Femur (tissue), 1 donor: Measurements from ENCODE around the gene RPS14.
"Not testable (repeated sequence)": the region's sequence is repeated elsewhere in the genome, so short reads cannot be mapped to it uniquely, and the experiment has no call there.

Experiments used
- DNase-seq: peaks from one replicate; pipeline ENCODE4 v3.0.0-alpha.2; 2017

The RPS14 gene

GRCh38 chr5:150476568-150476967 lies 27.0 kb upstream of the RPS14 start:
- DNase-seq: not testable (repeated sequence)

- no peak for DNase-seq
Observed at GRCh38 chr5:150473673-150474358, 24.3 kb upstream of the RPS14 start.

GRCh38 chr5:150469718-150470469 lies 20.4 kb upstream of the RPS14 start:
- DNase-seq: no peak

GRCh38 chr5:150468206-150468605 lies 18.7 kb upstream of the RPS14 start:
- DNase-seq: no peak

- no peak for DNase-seq
Observed at GRCh38 chr5:150465927-150466326, 16.4 kb upstream of the RPS14 start.

- peak; percentile 50 for DNase-seq
Observed at GRCh38 chr5:150464554-150465012, 15.0 kb upstream of the RPS14 start.

- peak; percentile 39 for DNase-seq
Observed at GRCh38 chr5:150461231-150461630, 11.7 kb upstream of the RPS14 start.

GRCh38 chr5:150460781-150461180 lies 11.2 kb upstream of the RPS14 start:
- DNase-seq: no peak

- DNase-seq: peak; percentile 86
Observed at GRCh38 chr5:150458802-150459557, 9.4 kb upstream of the RPS14 start.

- no peak for DNase-seq
Observed at GRCh38 chr5:150457562-150458240, 8.2 kb upstream of the RPS14 start.

GRCh38 chr5:150457121-150457520 lies 7.6 kb upstream of the RPS14 start:
- no peak for DNase-seq

GRCh38 chr5:150454492-150455229 lies 5.1 kb upstream of the RPS14 start:
- no peak for DNase-seq

- DNase-seq: not testable (repeated sequence)
Observed at GRCh38 chr5:150454027-150454426, 4.5 kb upstream of the RPS14 start.

GRCh38 chr5:150452914-150453313 lies 3.4 kb upstream of the RPS14 start:
- no peak for DNase-seq

- no peak for DNase-seq
Observed at GRCh38 chr5:150451594-150451993, 2.1 kb upstream of the RPS14 start.

- no peak for DNase-seq
Observed at GRCh38 chr5:150448952-150449516, 505 bp downstream of the RPS14 start.

GRCh38 chr5:150448334-150448733 lies 1.2 kb downstream of the RPS14 start:
- no peak for DNase-seq

- DNase-seq: no peak
Observed at GRCh38 chr5:150447188-150447587, 2.4 kb downstream of the RPS14 start.

- no peak for DNase-seq
Observed at GRCh38 chr5:150446583-150446982, 3.0 kb downstream of the RPS14 start.

GRCh38 chr5:150446088-150446487 lies 3.5 kb downstream of the RPS14 start:
- no peak for DNase-seq

GRCh38 chr5:150444770-150445169 lies 4.8 kb downstream of the RPS14 start:
- no peak for DNase-seq
